GM10266 (cell line): ENCODE measurements around the gene ASIC2.

Experiments
- DNase-seq: peaks from one replicate; pipeline ENCODE4 v3.0.0; 2012; ENCODE audit errors: extremely low spot score
- CTCF ChIP-seq: IDR thresholded peaks from 2 replicates; pipeline ENCODE4 v1.5.1; 2012; ENCODE audit warnings: mild to moderate bottlenecking, low read depth; ENCODE audit not compliant: control insufficient read depth, insufficient read depth; ENCODE audit errors: missing control alignments

ASIC2 gene

GRCh38 chr17:33164169-33164881, 128.8 kb downstream of the ASIC2 start:
- no peak for DNase-seq
- no peak for TF ChIP-seq CTCF

GRCh38 chr17:33163533-33164168, 129.4 kb downstream of the ASIC2 start:
- no peak for TF ChIP-seq CTCF
- DNase-seq, result no peak

GRCh38 chr17:33154869-33155455, 138.1 kb downstream of the ASIC2 start:
- DNase-seq, result no peak

GRCh38 chr17:33152783-33153182, 140.3 kb downstream of the ASIC2 start:
- no peak for DNase-seq
- no peak for TF ChIP-seq CTCF

More at GRCh38 chr17:33154869-33155455, 138.1 kb downstream of the ASIC2 start:
- no peak for TF ChIP-seq CTCF

- no peak for DNase-seq
- TF ChIP-seq CTCF, result no peak
Observed at GRCh38 chr17:33151565-33151964, 141.5 kb downstream of the ASIC2 start.

GRCh38 chr17:33145941-33146340, 147.2 kb downstream of the ASIC2 start:
- no peak for DNase-seq
- TF ChIP-seq CTCF, result no peak

GRCh38 chr17:33144837-33145236, 148.3 kb downstream of the ASIC2 start:
- TF ChIP-seq CTCF, result no peak
- DNase-seq, result no peak
